WTC11 (cell line): Measurements from ENCODE around the gene EIF2A. TPM values are rescaled to one million over a fixed set of nuclear protein-coding genes. Genes with fewer than 3 reads are reported as not detected.

Source experiments
- ATAC-seq: fragments of 200-7000 bp; cut with Tn5 transposase; 2 replicates; pipeline ENCODE4 v1.10.0; 2021; ENCODE audit warnings: mild to moderate bottlenecking, moderate library complexity
- CTCF ChIA-PET: fragments of 300-600 bp; sonication (Branson Sonifier 250); formaldehyde crosslinking; loops from one replicate; lab custom pipeline; 2021; ENCODE audit warnings: antibody characterized with exemption; lab: Charles Lee
- POLR2A ChIA-PET: fragments of 350-600 bp; sonication (Branson Sonifier 250); formaldehyde crosslinking; loops from one replicate; lab custom pipeline; 2021; ENCODE audit warnings: antibody characterized with exemption; lab: Charles Lee
- DNase-seq: peaks from one replicate; pipeline ENCODE4 v3.0.0; 2021; ENCODE audit warnings: low spot score
- H3K27ac Mint-ChIP-seq: 2 replicates; pipeline ENCODE4 v1.8.0; 2021; ENCODE audit warnings: mixed read lengths
- H3K27me3 Mint-ChIP-seq: 2 replicates; pipeline ENCODE4 v1.8.0; 2021; ENCODE audit warnings: low read depth, mild to moderate bottlenecking, moderate library complexity, mixed read lengths
- H3K36me3 Mint-ChIP-seq: 2 replicates; pipeline ENCODE4 v1.8.0; 2021; ENCODE audit warnings: mixed read lengths
- H3K4me1 Mint-ChIP-seq: 2 replicates; pipeline ENCODE4 v1.8.0; 2022; ENCODE audit warnings: mixed read lengths
- H3K4me3 Mint-ChIP-seq: 2 replicates; pipeline ENCODE4 v1.8.0; 2021; ENCODE audit warnings: mild to moderate bottlenecking, moderate library complexity, mixed read lengths
- H3K9me3 Mint-ChIP-seq: 2 replicates; pipeline ENCODE4 v1.8.0; 2021; ENCODE audit warnings: mixed read lengths
- ARID4B ChIP-seq: sonication (generic); formaldehyde crosslinking; IDR thresholded peaks from 2 replicates; pipeline ENCODE4 v1.8.0; 2023; ENCODE audit warnings: missing genetic modification reagents, mild to moderate bottlenecking, borderline replicate concordance
- ATF3 ChIP-seq: sonication (generic); formaldehyde crosslinking; conservative IDR thresholded peaks from 2 replicates; pipeline ENCODE4 v1.8.1; 2022; ENCODE audit warnings: mild to moderate bottlenecking, missing genetic modification reagents
- ESRRA ChIP-seq: sonication (generic); formaldehyde crosslinking; IDR thresholded peaks from 2 replicates; pipeline ENCODE4 v1.8.1; 2022; ENCODE audit warnings: mild to moderate bottlenecking, missing genetic modification reagents, borderline replicate concordance
- GRHL2 ChIP-seq: fragments of 250-450 bp; sonication (Bioruptor Pico); IDR thresholded peaks from 2 replicates; pipeline ENCODE4 v1.8.0; 2022; ENCODE audit warnings: mild to moderate bottlenecking, moderate library complexity; ENCODE audit not compliant: insufficient replicate concordance, severe bottlenecking
- KAT7 ChIP-seq: sonication (generic); formaldehyde crosslinking; IDR thresholded peaks from 2 replicates; pipeline ENCODE4 v1.8.1; 2023; ENCODE audit warnings: missing genetic modification reagents, mild to moderate bottlenecking, borderline replicate concordance
- NFYB ChIP-seq: sonication (generic); formaldehyde crosslinking; conservative IDR thresholded peaks from 2 replicates; pipeline ENCODE4 v1.8.0; 2022; ENCODE audit warnings: low read depth, missing genetic modification reagents
- NR3C1 ChIP-seq: sonication (generic); formaldehyde crosslinking; conservative IDR thresholded peaks from 2 replicates; pipeline ENCODE4 v1.8.1; 2023; ENCODE audit warnings: low read depth, mild to moderate bottlenecking, missing genetic modification reagents
- RELA ChIP-seq: sonication (generic); formaldehyde crosslinking; IDR thresholded peaks from 2 replicates; pipeline ENCODE4 v1.8.1; 2022; ENCODE audit warnings: missing genetic modification reagents, mild to moderate bottlenecking, borderline replicate concordance
- RORB ChIP-seq: fragments of 250-450 bp; sonication (Bioruptor Pico); IDR thresholded peaks from 2 replicates; pipeline ENCODE4 v1.9.0; 2021; ENCODE audit warnings: mild to moderate bottlenecking
- SP1 ChIP-seq: sonication (generic); formaldehyde crosslinking; conservative IDR thresholded peaks from 2 replicates; pipeline ENCODE4 v1.8.1; 2022; ENCODE audit warnings: missing genetic modification reagents
- TCF7 ChIP-seq: sonication (generic); formaldehyde crosslinking; IDR thresholded peaks from 2 replicates; pipeline ENCODE4 v1.8.0; 2022; ENCODE audit warnings: mild to moderate bottlenecking, low read depth, missing genetic modification reagents, moderate library complexity
- ZNF219 ChIP-seq: sonication (generic); formaldehyde crosslinking; IDR thresholded peaks from 2 replicates; pipeline ENCODE4 v1.8.0; 2023; ENCODE audit warnings: missing genetic modification reagents, mild to moderate bottlenecking, borderline replicate concordance
- ZNF416 ChIP-seq: fragments of 250-450 bp; sonication (Bioruptor Pico); IDR thresholded peaks from 2 replicates; pipeline ENCODE4 v1.9.0; 2021; ENCODE audit warnings: mild to moderate bottlenecking, inconsistent platforms
- ZNF671 ChIP-seq: fragments of 250-450 bp; sonication (Bioruptor Pico); IDR thresholded peaks from 2 replicates; pipeline ENCODE4 v1.8.0; 2021; ENCODE audit warnings: mild to moderate bottlenecking
- total RNA-seq: library from RNA; stranded (reverse); gene quantifications from 3 replicates; pipeline ENCODE4 v1.2.3, GENCODE V29; 2021
- TF ChIP-seq, protein P1 (sequence below): sonication (generic); formaldehyde crosslinking; IDR thresholded peaks from 2 replicates; pipeline ENCODE4 v1.8.1; 2022; ENCODE audit warnings: low read depth, mild to moderate bottlenecking, moderate library complexity, missing genetic modification reagents, borderline replicate concordance
- TF ChIP-seq, protein P2 (sequence below): sonication (generic); formaldehyde crosslinking; IDR thresholded peaks from 2 replicates; pipeline ENCODE4 v1.8.1; 2023; ENCODE audit warnings: mild to moderate bottlenecking, missing genetic modification reagents
- TF ChIP-seq, protein P3 (sequence below): sonication (generic); formaldehyde crosslinking; IDR thresholded peaks from 2 replicates; pipeline ENCODE4 v1.8.1; 2023; ENCODE audit warnings: mild to moderate bottlenecking, missing genetic modification reagents

EIF2A gene
- total RNA-seq, 1 experiment from 2014 or later: 88.4 TPM

DNA sequence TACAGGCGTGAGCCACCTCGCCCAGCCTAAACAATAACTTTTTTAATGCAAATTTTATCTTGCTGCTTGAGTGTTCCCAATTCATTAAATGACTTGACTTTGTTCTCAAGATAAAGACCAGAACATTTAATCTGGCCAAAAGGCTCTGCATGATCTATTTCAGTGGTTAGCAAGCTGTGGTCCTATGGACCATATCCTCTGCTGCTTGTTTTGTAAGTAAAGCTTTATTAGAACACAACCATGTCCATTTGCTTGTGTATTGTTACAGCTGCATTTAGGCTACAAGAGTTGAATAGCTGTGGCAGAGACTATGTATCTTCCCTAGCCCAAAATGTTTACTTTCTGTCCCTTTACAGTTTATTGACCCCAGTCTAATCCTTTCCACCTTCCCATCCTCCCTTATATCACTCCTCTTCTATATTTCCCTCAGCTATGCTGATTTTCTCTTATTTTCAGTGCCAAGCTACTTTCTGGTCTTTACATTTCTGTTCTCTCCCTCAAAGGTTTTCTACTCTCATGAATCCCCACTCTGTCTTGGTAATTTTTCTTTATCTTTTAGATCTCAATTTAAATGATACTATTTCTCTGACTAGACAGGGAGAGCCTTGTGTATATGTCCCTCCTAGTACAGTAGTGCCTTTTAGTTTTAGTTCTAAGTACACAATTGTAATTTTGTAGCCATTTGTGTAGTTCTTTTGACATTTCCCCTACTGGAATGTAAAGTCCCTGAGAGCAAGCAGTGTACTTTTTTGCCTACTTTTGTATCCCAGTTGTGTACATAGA lies 79.8 kb downstream of the EIF2A start:
- Mint-ChIP-seq H3K36me3 (peaks cover 40% of the 10 kb centered on the region), H3K27me3 (no peaks in the 10 kb centered on the region), H3K9me3 (no peaks in the 10 kb centered on the region), H3K27ac (no peak overlapping the region; the same call in 1 of the 2 replicates), H3K4me1 (peaks cover 5% of the 10 kb centered on the region), H3K4me3 (no peak overlapping the region)
- DNase-seq (no peak), ATAC-seq (no peak)
- ChIA-PET POLR2A (interaction anchor here (0.6 to 0.7 kb wide), 2 partner anchors 12 to 13 kb away, joined by 3 read pairs; no protein-coding TSS in a partner anchor), CTCF (no interaction called here)
- TF ChIP-seq NFYB (CRISPR knock-in tag): no peak
- no peak for TF ChIP-seq GRHL2 (CRISPR knock-in tag)

GRCh38 chr3:150627557-150627956 lies 81.0 kb downstream of the EIF2A start:
- no peaks in the 10 kb centered on the region for H3K9me3 Mint-ChIP-seq
- peaks cover 40% of the 10 kb centered on the region for H3K36me3 Mint-ChIP-seq
- CTCF ChIA-PET: no interaction called here
- H3K27ac Mint-ChIP-seq: no peak overlapping the region
- no peak for DNase-seq
- no peak for ATAC-seq
- TF ChIP-seq, protein P1, sequence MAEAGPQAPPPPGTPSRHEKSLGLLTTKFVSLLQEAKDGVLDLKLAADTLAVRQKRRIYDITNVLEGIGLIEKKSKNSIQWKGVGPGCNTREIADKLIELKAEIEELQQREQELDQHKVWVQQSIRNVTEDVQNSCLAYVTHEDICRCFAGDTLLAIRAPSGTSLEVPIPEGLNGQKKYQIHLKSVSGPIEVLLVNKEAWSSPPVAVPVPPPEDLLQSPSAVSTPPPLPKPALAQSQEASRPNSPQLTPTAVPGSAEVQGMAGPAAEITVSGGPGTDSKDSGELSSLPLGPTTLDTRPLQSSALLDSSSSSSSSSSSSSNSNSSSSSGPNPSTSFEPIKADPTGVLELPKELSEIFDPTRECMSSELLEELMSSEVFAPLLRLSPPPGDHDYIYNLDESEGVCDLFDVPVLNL (CRISPR knock-in tag): no peak
- TF ChIP-seq, protein P2, sequence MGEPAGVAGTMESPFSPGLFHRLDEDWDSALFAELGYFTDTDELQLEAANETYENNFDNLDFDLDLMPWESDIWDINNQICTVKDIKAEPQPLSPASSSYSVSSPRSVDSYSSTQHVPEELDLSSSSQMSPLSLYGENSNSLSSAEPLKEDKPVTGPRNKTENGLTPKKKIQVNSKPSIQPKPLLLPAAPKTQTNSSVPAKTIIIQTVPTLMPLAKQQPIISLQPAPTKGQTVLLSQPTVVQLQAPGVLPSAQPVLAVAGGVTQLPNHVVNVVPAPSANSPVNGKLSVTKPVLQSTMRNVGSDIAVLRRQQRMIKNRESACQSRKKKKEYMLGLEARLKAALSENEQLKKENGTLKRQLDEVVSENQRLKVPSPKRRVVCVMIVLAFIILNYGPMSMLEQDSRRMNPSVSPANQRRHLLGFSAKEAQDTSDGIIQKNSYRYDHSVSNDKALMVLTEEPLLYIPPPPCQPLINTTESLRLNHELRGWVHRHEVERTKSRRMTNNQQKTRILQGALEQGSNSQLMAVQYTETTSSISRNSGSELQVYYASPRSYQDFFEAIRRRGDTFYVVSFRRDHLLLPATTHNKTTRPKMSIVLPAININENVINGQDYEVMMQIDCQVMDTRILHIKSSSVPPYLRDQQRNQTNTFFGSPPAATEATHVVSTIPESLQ (CRISPR knock-in tag): no peak
- no peak for TF ChIP-seq SP1 (CRISPR knock-in tag)
- TF ChIP-seq RORB (CRISPR knock-in tag): no peak
- TF ChIP-seq NFYB (CRISPR knock-in tag): no peak
- TF ChIP-seq ZNF219 (CRISPR knock-in tag): no peak
- TF ChIP-seq RELA (CRISPR knock-in tag): no peak
- TF ChIP-seq, protein P3, sequence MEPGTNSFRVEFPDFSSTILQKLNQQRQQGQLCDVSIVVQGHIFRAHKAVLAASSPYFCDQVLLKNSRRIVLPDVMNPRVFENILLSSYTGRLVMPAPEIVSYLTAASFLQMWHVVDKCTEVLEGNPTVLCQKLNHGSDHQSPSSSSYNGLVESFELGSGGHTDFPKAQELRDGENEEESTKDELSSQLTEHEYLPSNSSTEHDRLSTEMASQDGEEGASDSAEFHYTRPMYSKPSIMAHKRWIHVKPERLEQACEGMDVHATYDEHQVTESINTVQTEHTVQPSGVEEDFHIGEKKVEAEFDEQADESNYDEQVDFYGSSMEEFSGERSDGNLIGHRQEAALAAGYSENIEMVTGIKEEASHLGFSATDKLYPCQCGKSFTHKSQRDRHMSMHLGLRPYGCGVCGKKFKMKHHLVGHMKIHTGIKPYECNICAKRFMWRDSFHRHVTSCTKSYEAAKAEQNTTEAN (CRISPR knock-in tag): no peak
- TF ChIP-seq TCF7 (CRISPR knock-in tag): no peak
- TF ChIP-seq ZNF671 (CRISPR knock-in tag): no peak
- TF ChIP-seq ESRRA: no peak
- TF ChIP-seq ZNF416 (CRISPR knock-in tag): no peak
- no peak for TF ChIP-seq NR3C1
- TF ChIP-seq ARID4B: no peak
- no peak for TF ChIP-seq ATF3 (CRISPR knock-in tag)
- TF ChIP-seq KAT7 (CRISPR knock-in tag): no peak
- POLR2A ChIA-PET: no interaction called here
- H3K27me3 Mint-ChIP-seq: no peaks in the 10 kb centered on the region
- H3K4me3 Mint-ChIP-seq: no peak overlapping the region
- no peaks in the 10 kb centered on the region for H3K4me1 Mint-ChIP-seq
